ENCODE measurements around the gene HLA-DRB1.

DNA sequence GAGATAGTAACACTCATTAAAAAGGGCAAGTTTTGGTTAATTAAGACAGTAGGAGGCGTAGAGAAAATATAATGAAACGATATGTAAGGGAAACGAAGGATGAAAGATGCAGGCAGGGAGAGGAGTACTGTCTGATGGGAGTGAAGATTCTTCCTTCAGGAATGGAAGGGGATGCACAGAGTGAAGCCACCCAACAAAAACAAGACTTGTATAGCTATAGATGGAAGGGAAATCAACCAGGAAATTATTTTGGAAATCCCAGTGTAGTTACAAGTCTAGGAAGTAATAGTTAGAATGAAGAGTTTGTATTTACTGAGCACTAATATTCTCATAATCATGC is 19.7 kb upstream of the HLA-DRB1 start:
- TF ChIP-seq POLR2A (IDR thresholded peaks at IDR 0.05; ENCODE audit: low read depth, low read length) (no peak), POLR2AphosphoS5 (IDR thresholded peaks at IDR 0.05; ENCODE audit: low read depth, low read length) (no peak; the same call in 1 of the 2 replicates), TAF1 (IDR thresholded peaks at IDR 0.05; ENCODE audit: low read depth, low read length) (no peak), SPI1 (IDR thresholded peaks at IDR 0.05; ENCODE audit: low read depth, low read length) (no peak), PAX5 (IDR thresholded peaks at IDR 0.05; ENCODE audit: insufficient read depth, low read length, severe bottlenecking) (no peak), POU2F2 (IDR thresholded peaks at IDR 0.05; ENCODE audit: low read depth, low read length) (no peak)
